SU-DHL-6 (cell line): ENCODE measurements around the gene KCNH3.

Experiments used
- CTCF ChIP-seq: fragments of 200-600 bp; sonication (generic); IDR thresholded peaks from one replicate; pipeline ENCODE4 v1.5.1; 2017; ENCODE audit warnings: antibody characterized with exemption, mild to moderate bottlenecking, low read length, moderate library complexity; ENCODE audit not compliant: insufficient read depth, poor library complexity, severe bottlenecking
- EZH2phosphoT487 ChIP-seq: fragments of 200-600 bp; sonication (generic), shearing (Covaris generic); conservative IDR thresholded peaks from 2 replicates; pipeline ENCODE4 v1.6.1; 2018; ENCODE audit warnings: mild to moderate bottlenecking, antibody characterized with exemption, low read length, moderate library complexity, mixed read lengths

- TF ChIP-seq CTCF = no peak
- no peak for TF ChIP-seq EZH2phosphoT487
These were observed 14.1 kb downstream of the KCNH3 start for GRCh38 chr12:49552899-49553298.
